GM21526 (cell line): ENCODE data around the gene ARL6IP4.
A peak's percentile ranks its signal among the peaks of the same experiment; 100 is the strongest.

ENCODE experiments used
- ATAC-seq: cut with Tn5 transposase; IDR thresholded peaks from one replicate; pipeline ENCODE4 v1.9.1; 2021; ENCODE audit warnings: moderate library complexity; ENCODE audit not compliant: unreplicated experiment, low FRiP score

The ARL6IP4 gene

GRCh38 chr12:122977655-122978392 is 2.7 kb upstream of the ARL6IP4 start:
- no peak for ATAC-seq

GRCh38 chr12:122978507-122978955 is 1.9 kb upstream of the ARL6IP4 start:
- no peak for ATAC-seq

- ATAC-seq, result no peak
Observed at GRCh38 chr12:122979001-122979907, 1.2 kb upstream of the ARL6IP4 start.

GRCh38 chr12:122979908-122980182 is 636 bp upstream of the ARL6IP4 start:
- ATAC-seq, result no peak

- peak; percentile 8 for ATAC-seq
Observed at GRCh38 chr12:122981036-122981471, 573 bp downstream of the ARL6IP4 start.

- ATAC-seq, result no peak
Observed at GRCh38 chr12:122981587-122982476, 1.4 kb downstream of the ARL6IP4 start.

- no peak for ATAC-seq
Observed at GRCh38 chr12:122982477-122982815, 2.0 kb downstream of the ARL6IP4 start.

GRCh38 chr12:122982963-122983788 is 2.7 kb downstream of the ARL6IP4 start:
- ATAC-seq, result no peak

GRCh38 chr12:122983789-122984515 is 3.5 kb downstream of the ARL6IP4 start:
- no peak for ATAC-seq

GRCh38 chr12:122984612-122985337 is 4.3 kb downstream of the ARL6IP4 start:
- no peak for ATAC-seq

- ATAC-seq, result no peak
Observed at GRCh38 chr12:122985338-122986257, 5.1 kb downstream of the ARL6IP4 start.

GRCh38 chr12:122986258-122986871 is 5.9 kb downstream of the ARL6IP4 start:
- no peak for ATAC-seq

GRCh38 chr12:122987086-122987951 is 6.8 kb downstream of the ARL6IP4 start:
- no peak for ATAC-seq

- no peak for ATAC-seq
Observed at GRCh38 chr12:122988036-122988435, 7.6 kb downstream of the ARL6IP4 start.

- ATAC-seq, result no peak
Observed at GRCh38 chr12:122988612-122989212, 8.2 kb downstream of the ARL6IP4 start.
